ENCODE measurements around the gene SMIM15.
A peak's percentile ranks its signal among the peaks of the same experiment; 100 is the strongest.
"Not testable (repeated sequence)": the region's sequence is repeated elsewhere in the genome, so short reads cannot be mapped to it uniquely, and the experiment has no call there.

The SMIM15 gene, protein sequence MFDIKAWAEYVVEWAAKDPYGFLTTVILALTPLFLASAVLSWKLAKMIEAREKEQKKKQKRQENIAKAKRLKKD

GRCh38 chr5:61162010-61162831 is at the start of gene SMIM15:
Gene SMIM15 (minus strand): TSS chr5:61162468. CDS start chr5:61160171, 2,297 bp downstream.
- DNase-seq = peak; percentile 54 to 82

DNA sequence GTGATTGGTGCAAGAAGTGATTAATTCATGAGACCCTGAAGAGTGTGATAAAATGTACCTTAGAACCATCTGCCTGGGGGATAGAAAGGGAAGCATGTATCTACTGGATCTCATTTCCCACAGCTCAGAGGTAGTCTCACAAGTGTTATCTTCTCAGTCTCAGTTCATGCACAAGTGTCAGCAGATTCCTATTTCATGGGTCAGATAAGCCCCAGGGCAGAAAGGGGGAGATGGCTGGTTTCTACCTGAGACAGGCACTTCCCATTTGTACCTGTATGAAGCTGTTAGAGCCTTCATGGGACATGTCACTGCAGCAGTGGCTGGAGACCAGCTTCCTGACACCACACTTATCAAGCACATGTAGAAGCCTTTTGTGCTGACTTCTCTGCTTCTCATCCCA is 45.6 kb upstream of the SMIM15 start:
- DNase-seq = no peak

- DNase-seq = no peak
These were observed 42.7 kb upstream of the SMIM15 start for GRCh38 chr5:61205013-61205412.

GRCh38 chr5:61202213-61202612 is 39.9 kb upstream of the SMIM15 start:
- no peak for DNase-seq

DNA sequence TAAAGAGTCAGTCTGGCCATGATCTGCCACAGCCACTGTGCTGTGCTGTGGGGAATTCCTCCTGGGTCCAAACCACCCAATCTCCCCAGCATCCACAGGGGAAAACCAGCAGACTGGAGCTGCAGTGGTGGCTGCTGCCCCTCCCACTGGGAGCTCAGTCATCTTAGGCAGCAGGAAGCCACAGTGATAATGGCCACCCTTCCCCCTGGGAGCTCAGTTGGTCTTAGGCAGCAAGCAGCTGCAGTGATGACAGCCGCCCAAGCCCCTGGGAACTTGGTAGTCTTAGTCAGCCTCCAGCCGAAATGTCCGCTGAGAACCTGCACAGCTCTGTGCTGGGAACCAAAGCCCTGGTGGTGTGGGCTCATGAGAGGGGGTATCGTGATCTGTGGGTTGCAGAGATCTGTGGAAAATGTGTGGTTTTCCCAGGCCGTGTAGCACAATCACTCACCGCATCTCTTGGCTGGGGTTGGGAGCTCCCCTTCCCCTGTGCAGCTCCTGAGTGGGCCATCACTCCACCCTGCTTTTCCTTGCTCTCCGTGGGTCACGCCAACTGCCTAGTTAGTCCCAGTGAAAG is 38.4 kb upstream of the SMIM15 start:
- DNase-seq = no peak

DNA sequence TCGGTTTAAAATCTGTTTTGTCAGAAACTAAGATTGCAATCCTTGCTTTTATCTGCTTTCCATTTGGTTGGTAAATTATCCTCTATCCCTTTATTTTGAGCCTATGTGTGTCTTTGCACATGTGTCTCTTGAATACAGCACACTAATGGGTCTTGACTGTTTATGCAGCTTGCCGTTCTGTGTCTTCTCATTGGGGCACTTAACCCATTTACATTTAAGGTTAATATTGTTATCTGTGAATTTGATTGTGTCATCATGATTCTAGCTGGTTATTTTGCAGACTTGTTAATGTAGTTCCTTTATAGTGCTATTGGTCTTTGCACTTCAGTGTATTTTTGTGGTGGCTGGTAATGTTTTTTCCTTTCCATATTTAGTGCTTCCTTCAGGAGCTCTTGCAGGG is 36.3 kb upstream of the SMIM15 start:
- no peak for DNase-seq

- not testable (repeated sequence) for DNase-seq
These were observed 25.6 kb upstream of the SMIM15 start for GRCh38 chr5:61187826-61188225.

DNA sequence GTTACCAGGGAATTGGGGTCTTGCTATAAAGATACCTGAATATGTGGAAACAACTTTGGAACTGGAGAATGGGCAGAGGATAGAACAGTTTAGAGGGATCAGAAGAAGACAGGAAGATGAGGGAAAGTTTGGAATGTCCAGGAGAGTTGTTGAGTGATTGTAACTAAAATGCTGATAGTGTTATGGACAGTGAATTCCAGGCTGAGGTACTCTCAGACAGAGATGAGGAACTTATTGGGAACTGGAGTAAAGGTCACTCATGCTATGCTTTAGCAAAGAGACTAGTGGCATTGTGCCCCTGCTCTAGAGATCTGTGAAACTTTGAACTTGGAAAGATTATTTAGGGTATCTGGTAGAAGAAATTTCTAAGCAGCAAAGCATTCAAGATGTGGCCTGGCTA is 25.1 kb upstream of the SMIM15 start:
- not testable (repeated sequence) for DNase-seq

GRCh38 chr5:61186634-61187033 is 24.4 kb upstream of the SMIM15 start:
- DNase-seq = no peak

- DNase-seq = no peak
These were observed 22.4 kb upstream of the SMIM15 start for GRCh38 chr5:61184708-61185107.

DNA sequence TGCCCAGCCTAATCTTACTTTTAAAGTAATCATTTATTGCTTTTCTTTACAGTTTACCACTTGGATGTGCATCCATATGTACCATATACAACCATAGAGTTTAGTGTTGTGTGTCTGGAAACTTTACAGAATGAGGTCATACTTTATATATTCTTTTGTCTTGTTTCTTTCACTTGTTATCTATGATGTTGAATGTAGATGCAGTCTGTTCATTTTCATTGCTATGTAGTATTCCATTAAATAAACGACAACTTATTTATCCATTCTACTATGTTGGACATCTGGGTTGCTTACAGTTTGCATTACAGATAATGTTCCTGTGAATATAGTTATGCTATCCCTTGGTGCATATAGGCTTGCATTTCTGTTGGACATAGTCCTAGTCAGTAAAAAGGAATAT is 21.3 kb upstream of the SMIM15 start:
- DNase-seq = no peak

- DNase-seq = no peak
These were observed 20.2 kb upstream of the SMIM15 start for GRCh38 chr5:61182449-61182848.

DNA sequence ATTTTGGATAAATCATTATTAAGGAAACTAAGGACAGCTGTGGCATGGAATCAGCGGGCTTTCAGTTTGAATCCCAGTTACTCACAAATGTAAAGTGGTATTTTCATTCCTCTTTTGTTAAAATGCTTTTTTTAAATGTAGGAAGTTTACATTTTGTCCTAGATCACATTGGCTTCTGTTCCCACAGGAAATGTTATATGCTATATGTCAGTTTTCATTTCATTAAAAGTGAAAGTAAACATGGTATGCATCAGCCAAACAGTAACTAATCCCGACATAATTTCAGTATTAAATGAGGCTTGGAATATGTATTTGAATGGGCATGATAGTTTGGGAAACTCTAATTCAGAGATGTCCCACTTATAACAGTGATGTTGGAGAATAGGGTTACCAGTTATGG is 18.6 kb upstream of the SMIM15 start:
- no peak for DNase-seq

DNA sequence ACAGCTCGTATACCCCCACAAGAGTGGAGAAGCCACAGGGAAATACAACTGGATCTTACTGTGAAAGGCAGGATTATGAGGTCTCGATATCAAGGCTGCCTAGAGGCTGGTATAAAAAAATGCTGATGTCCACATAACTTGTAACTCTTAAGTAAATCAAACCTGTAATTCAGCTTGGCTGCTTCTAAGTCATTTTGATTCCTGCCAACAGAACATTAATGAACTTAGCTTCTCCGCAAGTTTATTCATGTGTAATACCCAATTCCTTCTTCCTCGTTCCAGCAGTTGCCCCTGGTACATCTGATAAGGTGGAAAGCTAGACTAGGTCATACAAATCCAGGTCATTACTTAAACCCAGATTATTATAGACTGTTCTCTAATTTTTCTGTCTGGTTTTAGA is 16.4 kb upstream of the SMIM15 start:
- DNase-seq = no peak

DNA sequence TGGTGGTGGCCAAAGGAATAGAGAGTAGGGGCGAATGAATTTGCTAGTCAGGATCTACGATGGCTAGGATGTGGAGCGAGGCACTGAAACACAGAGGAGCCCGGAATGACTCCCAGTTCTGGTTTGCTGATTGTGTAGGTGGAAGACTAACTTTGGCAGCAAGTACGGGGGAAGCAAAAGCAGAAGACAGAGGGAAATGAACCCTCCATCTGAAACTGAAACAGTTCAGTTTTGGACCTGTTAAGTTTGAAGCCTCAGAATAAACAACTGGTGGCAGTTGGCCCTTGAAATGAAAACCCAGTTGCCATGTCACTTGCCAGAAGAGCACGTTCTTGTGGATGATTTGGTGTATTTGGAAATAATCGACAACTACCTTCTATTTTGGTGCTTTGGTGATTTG is 15.4 kb upstream of the SMIM15 start:
- peak in 1 of 2 donors; percentile 6 for DNase-seq

- DNase-seq = no peak
These were observed 14.8 kb upstream of the SMIM15 start for GRCh38 chr5:61177070-61177469.

GRCh38 chr5:61176631-61177030 is 14.4 kb upstream of the SMIM15 start:
- DNase-seq = no peak

GRCh38 chr5:61171479-61171878 is 9.2 kb upstream of the SMIM15 start:
- no peak for DNase-seq

GRCh38 chr5:61168951-61169350 is 6.7 kb upstream of the SMIM15 start:
- DNase-seq = no peak

- DNase-seq = peak in 1 of 2 donors; percentile 6
These were observed 5.1 kb upstream of the SMIM15 start for GRCh38 chr5:61167382-61167781.

- no peak for DNase-seq
These were observed 1.6 kb upstream of the SMIM15 start for GRCh38 chr5:61163905-61164304.

DNA sequence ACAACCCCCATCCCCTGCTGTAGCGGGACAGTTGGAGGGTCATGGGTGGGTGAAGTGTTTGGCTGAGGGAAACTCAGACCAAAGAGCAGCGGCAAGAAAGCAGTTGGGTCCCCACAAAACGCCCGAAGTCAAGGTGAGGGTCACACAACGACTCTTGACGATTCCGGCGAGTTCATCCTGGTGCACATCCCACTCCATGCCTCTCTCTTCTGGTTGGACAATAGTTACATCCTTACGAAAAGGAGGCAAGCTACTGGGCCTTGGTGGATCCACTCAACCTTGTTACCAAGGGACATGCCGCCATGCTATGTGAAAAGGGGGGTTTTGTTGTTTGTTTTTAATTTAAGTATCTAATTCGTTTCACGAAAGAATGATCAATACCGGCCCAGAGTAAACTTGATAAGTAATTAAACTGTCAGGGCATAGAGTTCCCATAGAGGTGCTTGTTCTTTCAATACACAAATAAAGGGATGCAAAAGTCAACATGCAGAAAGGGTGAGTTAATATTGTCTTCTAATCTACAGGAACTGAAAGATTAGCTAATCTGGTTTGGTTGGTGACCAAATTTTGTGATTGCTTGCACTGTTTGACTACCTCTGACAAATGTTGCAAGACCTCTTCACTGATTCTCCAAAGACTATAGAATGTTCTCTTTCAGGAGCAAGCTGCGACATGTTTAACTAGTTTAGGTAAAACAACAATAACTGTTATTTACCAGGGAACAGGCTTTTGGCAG is 732 bp upstream of the SMIM15 start:
- no peak for DNase-seq

DNA sequence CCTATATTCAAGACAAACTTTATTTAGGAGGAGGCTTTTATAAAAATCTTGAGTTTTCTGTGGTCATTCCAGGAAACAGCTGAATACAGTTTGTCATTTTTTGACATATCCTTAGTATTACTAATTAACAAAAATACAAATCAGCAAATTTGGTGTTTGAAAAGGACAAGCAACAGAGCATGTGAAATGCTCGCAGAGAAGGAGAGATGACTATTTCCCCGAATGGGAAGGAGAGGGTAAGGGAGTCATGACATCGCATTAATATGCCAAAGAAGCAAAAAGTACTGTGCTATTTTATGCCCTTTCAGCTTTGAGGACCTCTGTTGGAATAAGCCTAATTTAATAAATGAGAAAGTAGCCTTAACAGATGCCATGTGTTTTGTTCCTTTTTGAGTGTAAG is 1.8 kb downstream of the SMIM15 start:
- no peak for DNase-seq

DNA sequence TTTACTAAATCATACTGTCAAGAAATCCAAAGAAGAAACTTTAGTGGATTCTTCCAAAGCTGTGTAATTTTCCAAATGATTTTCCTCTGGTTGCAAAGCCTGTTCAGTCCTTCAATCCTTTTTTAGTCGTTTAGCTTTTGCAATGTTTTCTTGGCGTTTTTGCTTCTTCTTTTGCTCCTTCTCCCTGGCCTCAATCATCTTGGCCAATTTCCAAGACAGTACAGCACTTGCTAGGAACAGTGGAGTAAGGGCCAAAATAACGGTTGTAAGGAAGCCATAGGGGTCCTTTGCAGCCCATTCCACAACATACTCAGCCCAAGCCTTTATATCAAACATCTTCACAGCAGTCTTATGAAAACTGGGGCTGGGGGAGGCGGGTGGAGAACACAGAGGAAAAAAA is 2.4 kb downstream of the SMIM15 start:
- DNase-seq = no peak
